H9 (cell line): ENCODE data around the gene ANK2. TPM values are rescaled to one million over a fixed set of nuclear protein-coding genes. Genes with fewer than 3 reads are reported as not detected.

Experiments used
- DNase-seq: peaks from one replicate; pipeline ENCODE4 v3.0.0-alpha.2; 2017
- H2AFZ ChIP-seq: one replicate; pipeline ENCODE4 v1.6.1; 2013; ENCODE audit warnings: mild to moderate bottlenecking, low read length, control low read depth, moderate library complexity
- H2AK5ac ChIP-seq: 2 replicates; pipeline ENCODE4 v1.6.1; 2013; ENCODE audit warnings: low read length, control low read depth, mixed read lengths; ENCODE audit not compliant: insufficient read length
- H2BK120ac ChIP-seq: one replicate; pipeline ENCODE4 v1.6.1; 2013; ENCODE audit warnings: low read depth, mild to moderate bottlenecking, low read length, control low read depth, inconsistent platforms; ENCODE audit not compliant: poor library complexity, severe bottlenecking
- H2BK12ac ChIP-seq: 2 replicates; pipeline ENCODE4 v1.6.1; 2013; ENCODE audit warnings: low read length, control low read depth, mixed read lengths, low read depth; ENCODE audit not compliant: insufficient read length
- H2BK15ac ChIP-seq: 2 replicates; pipeline ENCODE4 v1.6.1; 2013; ENCODE audit warnings: low read depth, low read length, control low read depth
- H2BK20ac ChIP-seq: one replicate; pipeline ENCODE4 v1.6.1; 2013; ENCODE audit warnings: low read depth, mild to moderate bottlenecking, low read length, control low read depth, inconsistent platforms; ENCODE audit not compliant: poor library complexity, severe bottlenecking
- H2BK5ac ChIP-seq: 2 replicates; pipeline ENCODE4 v1.6.1; 2013; ENCODE audit warnings: low read length, control low read depth, mixed read lengths; ENCODE audit not compliant: insufficient read length
- H3K14ac ChIP-seq: 2 replicates; pipeline ENCODE4 v1.6.1; 2013; ENCODE audit warnings: low read length, control low read depth; ENCODE audit not compliant: insufficient read depth
- H3K18ac ChIP-seq: 2 replicates; pipeline ENCODE4 v1.6.1; 2013; ENCODE audit warnings: low read depth, mild to moderate bottlenecking, mixed read lengths, low read length, control low read depth; ENCODE audit not compliant: insufficient read length
- H3K23ac ChIP-seq: 2 replicates; pipeline ENCODE4 v1.6.1; 2013; ENCODE audit warnings: low read length, control low read depth, mixed read lengths, low read depth; ENCODE audit not compliant: insufficient read length
- H3K23me2 ChIP-seq: 2 replicates; pipeline ENCODE4 v1.6.1; 2013; ENCODE audit warnings: low read depth, mild to moderate bottlenecking, mixed read lengths, low read length, control low read depth; ENCODE audit not compliant: insufficient read length, poor library complexity, severe bottlenecking
- H3K27ac ChIP-seq: 2 replicates; pipeline ENCODE4 v1.5.1; 2013; ENCODE audit warnings: low read length, control low read depth, mixed read lengths, low read depth; ENCODE audit not compliant: insufficient read length
- H3K27me3 ChIP-seq: 2 replicates; pipeline ENCODE4 v1.6.1; 2013; ENCODE audit warnings: low read length, control low read depth, inconsistent platforms; ENCODE audit not compliant: insufficient read depth
- H3K4ac ChIP-seq: 2 replicates; pipeline ENCODE4 v1.6.1; 2013; ENCODE audit warnings: low read depth, mild to moderate bottlenecking, control low read depth, inconsistent platforms, low read length, moderate library complexity
- H3K4me1 ChIP-seq: 2 replicates; pipeline ENCODE4 v1.6.1; 2013; ENCODE audit warnings: low read length, control low read depth, inconsistent platforms; ENCODE audit not compliant: insufficient read depth
- H3K4me2 ChIP-seq: 2 replicates; pipeline ENCODE4 v1.6.1; 2013; ENCODE audit warnings: low read length, control low read depth, mixed read lengths; ENCODE audit not compliant: insufficient read length, insufficient read depth
- H3K56ac ChIP-seq: 2 replicates; pipeline ENCODE4 v1.6.1; 2013; ENCODE audit warnings: low read depth, mild to moderate bottlenecking, mixed read lengths, low read length, control low read depth; ENCODE audit not compliant: insufficient read length
- H3K79me1 ChIP-seq: 2 replicates; pipeline ENCODE4 v1.6.1; 2013; ENCODE audit warnings: low read depth, mild to moderate bottlenecking, moderate library complexity, low read length, control low read depth, inconsistent platforms; ENCODE audit not compliant: insufficient read depth, poor library complexity, severe bottlenecking
- H3K79me2 ChIP-seq: 2 replicates; pipeline ENCODE4 v1.6.1; 2013; ENCODE audit warnings: low read length, control low read depth, inconsistent platforms; ENCODE audit not compliant: insufficient read depth
- H3K9ac ChIP-seq: 2 replicates; pipeline ENCODE4 v1.6.1; 2013; ENCODE audit warnings: low read length, control low read depth, mixed read lengths; ENCODE audit not compliant: insufficient read length; ENCODE audit errors: extremely low read depth
- H3K9me3 ChIP-seq: one replicate; pipeline ENCODE4 v1.6.1; 2013; ENCODE audit warnings: low read depth, low read length, inconsistent platforms; ENCODE audit not compliant: control insufficient read depth
- H3T11ph ChIP-seq: one replicate; pipeline ENCODE4 v1.6.1; 2013; ENCODE audit warnings: mild to moderate bottlenecking, low read length, control low read depth, inconsistent platforms
- H4K20me1 ChIP-seq: one replicate; pipeline ENCODE4 v1.6.1; 2013; ENCODE audit not compliant: control insufficient read depth, insufficient read length, insufficient read depth
- H4K5ac ChIP-seq: 2 replicates; pipeline ENCODE4 v1.6.1; 2013; ENCODE audit warnings: low read depth, mild to moderate bottlenecking, mixed read lengths, low read length, control low read depth; ENCODE audit not compliant: insufficient read length
- H4K8ac ChIP-seq: replicated peaks from 2 replicates; pipeline ENCODE4 v1.6.1; 2013; ENCODE audit warnings: low read length, control low read depth, mixed read lengths, low read depth; ENCODE audit not compliant: insufficient read length
- H4K91ac ChIP-seq: 2 replicates; pipeline ENCODE4 v1.6.1; 2013; ENCODE audit warnings: low read depth, mild to moderate bottlenecking, moderate library complexity, mixed read lengths, low read length, control low read depth; ENCODE audit not compliant: insufficient read length
- H3K27ac Mint-ChIP-seq, 3 experiments: 2 replicates in 2 of 3; 3 replicates in 1 of 3; pipeline ENCODE4 v1.8.0; 2020 to 2021; ENCODE audit warnings: mixed read lengths in 3 of 3, mild to moderate bottlenecking in 1 of 3, moderate library complexity in 1 of 3
- H3K27me3 Mint-ChIP-seq: 2 replicates; pipeline ENCODE4 v1.8.0; 2021; ENCODE audit warnings: low read depth, mild to moderate bottlenecking, moderate library complexity, mixed read lengths
- H3K36me3 Mint-ChIP-seq, 3 experiments: 2 replicates in 2 of 3; 3 replicates in 1 of 3; pipeline ENCODE4 v1.8.0; 2020 to 2021; ENCODE audit warnings: low read depth in 3 of 3, mixed read lengths in 3 of 3; ENCODE audit not compliant: insufficient read depth in 1 of 3
- H3K4me1 Mint-ChIP-seq, 2 experiments: 2 replicates each; pipeline ENCODE4 v1.8.0; 2020; ENCODE audit warnings: mixed read lengths in 2 of 2
- H3K4me3 Mint-ChIP-seq, 2 experiments: 2 replicates in 1 of 2; 3 replicates in 1 of 2; pipeline ENCODE4 v1.8.0; 2020 to 2021; ENCODE audit warnings: mild to moderate bottlenecking in 2 of 2, mixed read lengths in 2 of 2, moderate library complexity in 1 of 2
- H3K9me3 Mint-ChIP-seq, 2 experiments: 2 replicates in 1 of 2; 3 replicates in 1 of 2; pipeline ENCODE4 v1.8.0; 2020; ENCODE audit warnings: mild to moderate bottlenecking in 2 of 2, mixed read lengths in 2 of 2, moderate library complexity in 1 of 2
- CTCF ChIP-seq: fragments of 200-600 bp; sonication (generic); conservative IDR thresholded peaks from 3 replicates; pipeline ENCODE4 v1.8.0; 2021; ENCODE audit warnings: antibody characterized with exemption, mild to moderate bottlenecking
- WGBS: extraction: QIAGEN DNeasy Blood & Tissue Kit; methylation state at CpG from one replicate; pipeline ENCODE4 v1.1.7; 2013; ENCODE audit warnings: missing lambda C conversion rate, low lambda C conversion rate, mixed read lengths; ENCODE audit not compliant: insufficient read length; ENCODE audit errors: extremely low coverage; 5-methylcytosine and 5-hydroxymethylcytosine counted together
- total RNA-seq: library from RNA; stranded (reverse); gene quantifications from 2 replicates; pipeline ENCODE4 v1.2.1, GENCODE V29; 2021

ANK2 gene
- total RNA-seq, 1 experiment from 2014 or later, result 36.8 TPM

- Histone ChIP-seq H2BK120ac (no peak overlapping the region), H3K4ac (no peak overlapping the region), H3K4me1 (no peaks in the 10 kb centered on the region), H3K56ac (no peak overlapping the region), H3K4me2 (no peak overlapping the region), H3K27ac (no peak overlapping the region), H2BK12ac (no peak overlapping the region), H3K14ac (no peak overlapping the region), H3K79me2 (no peaks in the 10 kb centered on the region; the same call in 1 of the 2 replicates), H4K20me1 (no peaks in the 10 kb centered on the region), H4K8ac (no peak overlapping the region), H2BK20ac (no peak overlapping the region), H3K23ac (no peak overlapping the region), H2AFZ (no peak overlapping the region), H3K23me2 (no peaks in the 10 kb centered on the region), H4K91ac (no peak overlapping the region), H4K5ac (no peak overlapping the region), H2AK5ac (no peak overlapping the region), H2BK15ac (no peak overlapping the region), H3K18ac (no peak overlapping the region), H3T11ph (no peak overlapping the region), H3K79me1 (no peaks in the 10 kb centered on the region), H2BK5ac (no peak overlapping the region), H3K9ac (no peak overlapping the region), H3K27me3 (no peaks in the 10 kb centered on the region), H3K9me3 (no peaks in the 10 kb centered on the region)
- DNase-seq, result no peak
- no CpG with 5 or more reads among the region's 2 CpGs for WGBS
- Mint-ChIP-seq H3K4me3 (no peak overlapping the region), H3K27ac (no peak overlapping the region), H3K27me3 (no peaks in the 10 kb centered on the region), H3K36me3 (no peaks in the 10 kb centered on the region), H3K9me3 (no peaks in the 10 kb centered on the region), H3K4me1 (peaks cover 11 to 15% of the 10 kb centered on the region in 2 experiments)
- TF ChIP-seq CTCF, result no peak
Observed at GRCh38 chr4:113080624-113081023, 31.2 kb downstream of the ANK2 start.
